Activated naive CD4-positive, alpha-beta T cell treated with anti-CD3 and anti-CD28 coated beads, Interleukin-2, amount 10 ng/mL, durations not matched to agents 7 days and 5 days (primary cell): Measurements from ENCODE around the gene NCKAP1.
A peak's percentile ranks its signal among the peaks of the same experiment; 100 is the strongest.
"Not testable (repeated sequence)": the region's sequence is repeated elsewhere in the genome, so short reads cannot be mapped to it uniquely, and the experiment has no call there.

ENCODE experiments used
- CTCF ChIA-PET: fragments of 350-600 bp; sonication (Branson Sonifier 250); formaldehyde crosslinking; loops from one replicate; lab custom pipeline; 2021; ENCODE audit warnings: antibody characterized with exemption; lab: Charles Lee
- DNase-seq: peaks from one replicate; pipeline ENCODE4 v3.0.0-alpha.2; 2020
- H3K27ac Mint-ChIP-seq: one replicate; pipeline ENCODE4 v1.8.0; 2021; ENCODE audit warnings: mild to moderate bottlenecking, moderate library complexity, mixed read lengths
- H3K27me3 Mint-ChIP-seq: one replicate; pipeline ENCODE4 v1.8.0; 2021; ENCODE audit warnings: mild to moderate bottlenecking, mixed read lengths
- H3K36me3 Mint-ChIP-seq: one replicate; pipeline ENCODE4 v1.8.0; 2021; ENCODE audit warnings: mixed read lengths
- H3K4me1 Mint-ChIP-seq: one replicate; pipeline ENCODE4 v1.8.0; 2021; ENCODE audit warnings: mixed read lengths
- H3K4me3 Mint-ChIP-seq: one replicate; pipeline ENCODE4 v1.8.0; 2021; ENCODE audit warnings: mild to moderate bottlenecking, moderate library complexity, mixed read lengths
- H3K9me3 Mint-ChIP-seq: one replicate; pipeline ENCODE4 v1.8.0; 2021; ENCODE audit warnings: mixed read lengths

The NCKAP1 gene

GRCh38 chr2:183059561-183059960 lies 21.3 kb upstream of the NCKAP1 start:
- peaks cover 16% of the 10 kb centered on the region for H3K27me3 Mint-ChIP-seq
- H3K4me3 Mint-ChIP-seq, result no peak overlapping the region
- no peaks in the 10 kb centered on the region for H3K36me3 Mint-ChIP-seq
- CTCF ChIA-PET, result no interaction called here
- DNase-seq, result no peak
- no peak overlapping the region for H3K27ac Mint-ChIP-seq
- H3K9me3 Mint-ChIP-seq, result no peaks in the 10 kb centered on the region
- no peaks in the 10 kb centered on the region for H3K4me1 Mint-ChIP-seq

GRCh38 chr2:183057333-183057985 lies 19.2 kb upstream of the NCKAP1 start:
- Mint-ChIP-seq H3K4me1 (no peaks in the 10 kb centered on the region), H3K4me3 (no peak overlapping the region), H3K9me3 (no peaks in the 10 kb centered on the region), H3K27ac (no peak overlapping the region), H3K27me3 (peaks cover 14% of the 10 kb centered on the region), H3K36me3 (no peaks in the 10 kb centered on the region)
- CTCF ChIA-PET, result no interaction called here
- DNase-seq, result no peak

GRCh38 chr2:183049420-183049819 lies 11.2 kb upstream of the NCKAP1 start:
- CTCF ChIA-PET, result no interaction called here
- no peak for DNase-seq
- H3K27me3 Mint-ChIP-seq, result peaks cover 34% of the 10 kb centered on the region
- no peak overlapping the region for H3K4me3 Mint-ChIP-seq
- H3K36me3 Mint-ChIP-seq, result no peaks in the 10 kb centered on the region
- no peak overlapping the region for H3K27ac Mint-ChIP-seq
- no peaks in the 10 kb centered on the region for H3K4me1 Mint-ChIP-seq
- no peaks in the 10 kb centered on the region for H3K9me3 Mint-ChIP-seq

- H3K36me3 Mint-ChIP-seq, CTCF ChIA-PET, DNase-seq, H3K9me3 Mint-ChIP-seq, H3K27ac Mint-ChIP-seq, H3K4me3 Mint-ChIP-seq, H3K4me1 Mint-ChIP-seq: not testable (repeated sequence)
- H3K27me3 Mint-ChIP-seq, result peaks cover 33% of the 10 kb centered on the region
These were observed 9.3 kb upstream of the NCKAP1 start for GRCh38 chr2:183047486-183048125.

- CTCF ChIA-PET, result interaction anchor here (0.5 kb wide), 1 partner anchor 23 kb away, joined by 3 read pairs; no protein-coding TSS in a partner anchor
- peaks cover 12% of the 10 kb centered on the region for H3K4me1 Mint-ChIP-seq
- not testable (repeated sequence) for H3K9me3 Mint-ChIP-seq, H3K27ac Mint-ChIP-seq, DNase-seq, H3K4me3 Mint-ChIP-seq, H3K36me3 Mint-ChIP-seq
- peaks cover 60% of the 10 kb centered on the region for H3K27me3 Mint-ChIP-seq
These were observed 5.3 kb upstream of the NCKAP1 start for GRCh38 chr2:183043580-183043979.

- Mint-ChIP-seq H3K4me3 (no peak overlapping the region), H3K36me3 (no peaks in the 10 kb centered on the region), H3K27me3 (peaks cover 71% of the 10 kb centered on the region), H3K9me3 (no peaks in the 10 kb centered on the region), H3K27ac (no peak overlapping the region), H3K4me1 (peaks cover 32% of the 10 kb centered on the region)
- no peak for DNase-seq
- CTCF ChIA-PET, result interaction anchor here (1.2 to 1.3 kb wide), 2 partner anchors 10 to 38 kb away, joined by 3 to 5 read pairs; partner anchors contain the start of gene DUSP19
These were observed 2.3 kb upstream of the NCKAP1 start for GRCh38 chr2:183040604-183041003.

- Mint-ChIP-seq H3K4me3 (peak overlapping the region; percentile 41), H3K36me3 (no peaks in the 10 kb centered on the region), H3K27me3 (peaks cover 68% of the 10 kb centered on the region), H3K4me1 (peaks cover 36% of the 10 kb centered on the region), H3K9me3 (no peaks in the 10 kb centered on the region), H3K27ac (peak overlapping the region; percentile 49)
- DNase-seq, result peak; percentile 52
- CTCF ChIA-PET, result no interaction called here
These were observed 510 bp downstream of the NCKAP1 start for GRCh38 chr2:183037553-183038340.

GRCh38 chr2:183037074-183037552 lies 1.1 kb downstream of the NCKAP1 start:
- Mint-ChIP-seq H3K27me3 (peaks cover 73% of the 10 kb centered on the region), H3K4me1 (peaks cover 36% of the 10 kb centered on the region), H3K9me3 (no peaks in the 10 kb centered on the region), H3K36me3 (no peaks in the 10 kb centered on the region), H3K4me3 (peak overlapping the region; percentile 28), H3K27ac (peak overlapping the region; percentile 49)
- CTCF ChIA-PET, result no interaction called here
- no peak for DNase-seq

GRCh38 chr2:183035954-183036669 lies 2.1 kb downstream of the NCKAP1 start:
- CTCF ChIA-PET, result no interaction called here
- Mint-ChIP-seq H3K36me3 (no peaks in the 10 kb centered on the region), H3K27ac (peak overlapping the region; percentile 16), H3K4me1 (peaks cover 36% of the 10 kb centered on the region), H3K9me3 (no peaks in the 10 kb centered on the region), H3K4me3 (no peak overlapping the region), H3K27me3 (peaks cover 68% of the 10 kb centered on the region)
- no peak for DNase-seq

- H3K27me3 Mint-ChIP-seq, result peaks cover 62% of the 10 kb centered on the region
- H3K4me1 Mint-ChIP-seq, result peaks cover 36% of the 10 kb centered on the region
- H3K36me3 Mint-ChIP-seq, result no peaks in the 10 kb centered on the region
- no peaks in the 10 kb centered on the region for H3K9me3 Mint-ChIP-seq
- H3K4me3 Mint-ChIP-seq, result no peak overlapping the region
- H3K27ac Mint-ChIP-seq, result no peak overlapping the region
- CTCF ChIA-PET, result interaction anchor here (0.7 kb wide), 1 partner anchor 54 kb away, joined by 3 read pairs; no protein-coding TSS in a partner anchor
- no peak for DNase-seq
These were observed 2.8 kb downstream of the NCKAP1 start for GRCh38 chr2:183035298-183035953.

GRCh38 chr2:183034806-183035205 lies 3.5 kb downstream of the NCKAP1 start:
- no peak overlapping the region for H3K4me3 Mint-ChIP-seq
- CTCF ChIA-PET, result interaction anchor here (0.7 kb wide), 1 partner anchor 55 kb away, joined by 3 read pairs; no protein-coding TSS in a partner anchor
- H3K9me3 Mint-ChIP-seq, result no peaks in the 10 kb centered on the region
- no peak overlapping the region for H3K27ac Mint-ChIP-seq
- peaks cover 35% of the 10 kb centered on the region for H3K4me1 Mint-ChIP-seq
- DNase-seq, result no peak
- H3K36me3 Mint-ChIP-seq, result no peaks in the 10 kb centered on the region
- peaks cover 63% of the 10 kb centered on the region for H3K27me3 Mint-ChIP-seq

GRCh38 chr2:183033951-183034350 lies 4.3 kb downstream of the NCKAP1 start:
- peaks cover 63% of the 10 kb centered on the region for H3K27me3 Mint-ChIP-seq
- peaks cover 28% of the 10 kb centered on the region for H3K4me1 Mint-ChIP-seq
- no peak for DNase-seq
- no peak overlapping the region for H3K4me3 Mint-ChIP-seq
- H3K9me3 Mint-ChIP-seq, result no peaks in the 10 kb centered on the region
- CTCF ChIA-PET, result no interaction called here
- H3K27ac Mint-ChIP-seq, result no peak overlapping the region
- H3K36me3 Mint-ChIP-seq, result no peaks in the 10 kb centered on the region
